GM19395 (cell line): ENCODE results near the gene AMBRA1.

Experiments
- ATAC-seq: cut with Tn5 transposase; IDR thresholded peaks from one replicate; pipeline ENCODE4 v1.9.1; 2021; ENCODE audit warnings: mild to moderate bottlenecking, moderate library complexity; ENCODE audit not compliant: unreplicated experiment

The AMBRA1 gene

DNA sequence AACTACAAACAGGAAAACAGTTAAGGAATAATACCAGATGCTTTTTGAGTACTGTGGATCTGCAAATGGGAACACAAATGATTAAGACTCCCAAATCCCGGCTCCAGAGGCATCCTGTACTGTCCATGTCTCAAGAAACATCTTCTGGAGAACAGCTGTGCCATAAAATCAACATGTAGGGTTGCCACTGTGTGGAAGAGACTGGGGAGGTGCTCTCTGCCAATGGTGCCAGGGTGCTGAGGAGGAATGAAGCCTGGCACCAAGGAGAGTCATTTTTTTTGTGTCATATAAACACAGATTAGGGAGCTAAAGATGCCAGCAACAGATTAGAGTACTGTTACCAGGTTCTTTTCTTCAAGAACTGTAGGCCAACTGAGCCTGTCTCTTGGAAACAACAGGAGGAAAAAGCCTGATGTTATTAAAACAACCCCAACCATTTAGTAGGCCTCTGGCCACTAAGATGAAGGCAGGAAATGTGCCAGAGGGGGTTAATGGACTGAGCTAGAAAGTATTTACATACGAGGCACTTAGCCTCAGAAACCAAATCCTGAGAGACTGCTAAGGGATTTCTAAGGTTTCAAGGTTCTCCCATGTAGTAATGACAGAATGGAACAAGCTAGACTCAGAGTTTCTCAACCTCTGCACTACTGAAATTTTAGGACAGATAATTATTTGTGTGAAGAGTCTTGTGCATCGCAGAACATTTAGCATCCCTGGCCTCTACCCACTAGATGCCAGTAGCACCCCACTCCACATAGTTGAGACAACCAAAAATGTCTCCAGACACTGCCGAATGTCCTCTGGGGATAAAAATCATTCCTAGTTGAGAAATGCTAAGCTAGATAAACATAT, 147.7 kb downstream of the AMBRA1 start:
- no peak for ATAC-seq

GRCh38 chr11:46445192-46445919, 148.5 kb downstream of the AMBRA1 start:
- ATAC-seq = no peak

DNA sequence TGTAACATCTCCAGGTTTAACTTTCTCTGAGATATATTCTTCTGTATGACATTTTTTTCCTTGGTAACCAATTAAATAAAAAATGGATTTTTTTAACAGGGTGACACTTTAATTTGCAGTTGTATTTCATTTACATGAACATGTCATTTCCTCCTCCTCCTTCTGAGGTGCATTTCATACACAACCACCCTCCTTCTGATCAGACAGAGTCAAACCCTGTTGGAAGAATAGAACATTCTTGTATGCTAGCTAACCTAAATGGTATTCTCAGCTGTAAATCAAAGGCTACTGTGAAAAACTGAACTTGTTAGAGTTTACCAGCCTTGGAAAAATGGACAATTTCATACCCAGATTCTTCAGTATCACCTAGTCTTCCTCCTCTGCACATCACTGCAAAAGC, 149.5 kb downstream of the AMBRA1 start:
- ATAC-seq = no peak

- ATAC-seq = no peak
Measured at GRCh38 chr11:46438211-46438610, 155.6 kb downstream of the AMBRA1 start.

DNA sequence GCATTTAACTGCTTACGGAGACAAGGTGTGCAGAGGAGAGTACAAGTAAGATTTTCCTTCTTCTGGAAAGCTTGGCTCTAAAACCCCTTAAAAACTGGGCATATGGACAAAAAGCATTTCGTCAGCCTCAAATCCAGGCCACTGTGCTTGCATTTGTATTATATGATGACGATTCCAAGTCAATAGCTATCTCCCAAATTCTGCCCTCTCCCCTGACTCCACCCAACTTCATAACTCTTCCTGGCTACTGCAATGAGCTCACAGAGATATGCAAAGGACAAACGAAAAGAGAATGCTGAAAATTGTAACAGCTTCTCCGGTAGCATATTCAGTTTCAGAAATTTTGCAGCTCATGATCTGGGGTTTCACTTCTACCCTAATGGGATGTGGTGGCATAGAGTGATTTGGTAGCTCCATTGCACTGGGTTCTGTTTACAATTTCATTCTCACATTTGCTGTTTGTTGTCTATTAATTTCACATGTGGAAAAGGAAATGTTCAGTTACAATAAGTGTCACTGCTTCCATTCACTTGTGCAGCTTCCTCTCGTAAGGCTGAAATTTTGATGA, 156.6 kb downstream of the AMBRA1 start:
- ATAC-seq = no peak

DNA sequence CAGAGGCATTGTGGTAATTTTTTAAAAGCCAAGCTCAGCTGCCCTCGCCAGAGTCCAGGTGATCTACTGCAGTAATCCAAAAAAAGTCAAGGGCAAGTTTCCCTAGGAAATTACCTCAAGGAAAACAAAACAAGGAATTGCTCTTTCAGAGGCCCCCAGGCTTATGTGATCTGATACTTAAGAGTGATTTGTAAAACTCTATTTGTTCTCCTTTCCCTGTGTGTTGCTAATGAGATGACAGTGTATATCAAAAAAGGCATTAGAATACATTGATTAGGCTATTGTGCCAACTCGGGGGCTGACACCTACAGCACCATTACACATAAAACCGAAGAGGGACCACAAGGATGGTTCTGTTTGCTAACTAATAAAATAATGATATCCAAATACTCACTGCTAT, 157.7 kb downstream of the AMBRA1 start:
- no peak for ATAC-seq

GRCh38 chr11:46435679-46436078, 158.1 kb downstream of the AMBRA1 start:
- ATAC-seq = no peak

DNA sequence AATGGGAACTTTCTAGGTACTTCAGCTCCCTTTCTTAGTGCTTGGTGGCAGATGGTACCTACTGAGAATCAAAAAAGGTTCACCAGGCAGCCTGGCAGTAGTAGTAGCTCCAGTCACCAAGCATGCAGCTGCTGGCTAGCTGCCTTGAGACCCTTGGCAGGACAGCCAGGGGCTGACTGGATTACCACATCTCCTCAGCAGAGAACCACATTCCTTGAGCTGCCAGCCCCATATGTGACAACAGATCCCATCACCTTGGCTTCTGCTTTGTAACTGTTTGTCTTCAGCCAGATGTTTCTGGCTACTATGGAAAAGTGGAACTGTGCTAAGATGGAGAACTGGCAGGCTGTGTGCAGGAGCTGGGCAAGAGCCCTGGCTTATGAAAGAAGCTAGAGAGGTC, 162.6 kb downstream of the AMBRA1 start:
- no peak for ATAC-seq

DNA sequence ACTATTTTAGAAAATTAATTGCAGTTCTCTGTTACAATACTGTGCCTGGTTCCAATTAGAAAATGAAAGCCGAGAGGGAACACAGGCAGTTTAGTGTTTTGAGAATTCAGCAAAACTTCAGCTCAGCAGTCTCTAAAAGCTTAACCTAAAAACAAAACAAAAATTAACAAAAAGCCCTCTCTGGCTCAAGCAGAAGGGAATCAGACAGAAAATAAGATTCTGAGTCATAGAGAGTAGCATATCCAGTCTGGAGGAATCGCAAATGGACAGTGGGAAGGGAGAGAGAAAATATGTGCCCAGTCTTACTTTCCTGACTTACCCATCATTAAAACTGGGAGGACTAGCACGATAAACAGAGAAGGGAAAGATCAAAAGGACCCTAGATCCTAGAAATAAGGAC, 164.1 kb downstream of the AMBRA1 start:
- no peak for ATAC-seq

DNA sequence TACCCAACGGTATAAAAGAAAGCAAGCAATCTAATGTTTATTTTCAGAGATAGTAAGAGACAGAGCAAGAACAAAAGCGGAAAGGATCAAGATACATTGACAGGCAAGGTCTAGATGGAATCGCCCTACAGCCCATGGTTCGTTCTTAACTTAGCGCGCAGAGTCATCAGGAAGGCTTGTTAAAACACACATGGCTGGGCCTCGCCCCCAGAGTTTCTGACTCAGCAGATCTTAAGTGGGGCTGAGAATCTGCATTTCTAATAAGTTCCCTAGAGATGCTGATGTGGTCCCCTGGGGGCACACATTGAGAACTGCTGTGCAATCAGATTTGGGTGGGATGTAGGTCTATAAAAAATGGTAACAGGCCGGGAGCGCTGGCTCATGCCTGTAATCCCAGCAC, 166.5 kb downstream of the AMBRA1 start:
- no peak for ATAC-seq

DNA sequence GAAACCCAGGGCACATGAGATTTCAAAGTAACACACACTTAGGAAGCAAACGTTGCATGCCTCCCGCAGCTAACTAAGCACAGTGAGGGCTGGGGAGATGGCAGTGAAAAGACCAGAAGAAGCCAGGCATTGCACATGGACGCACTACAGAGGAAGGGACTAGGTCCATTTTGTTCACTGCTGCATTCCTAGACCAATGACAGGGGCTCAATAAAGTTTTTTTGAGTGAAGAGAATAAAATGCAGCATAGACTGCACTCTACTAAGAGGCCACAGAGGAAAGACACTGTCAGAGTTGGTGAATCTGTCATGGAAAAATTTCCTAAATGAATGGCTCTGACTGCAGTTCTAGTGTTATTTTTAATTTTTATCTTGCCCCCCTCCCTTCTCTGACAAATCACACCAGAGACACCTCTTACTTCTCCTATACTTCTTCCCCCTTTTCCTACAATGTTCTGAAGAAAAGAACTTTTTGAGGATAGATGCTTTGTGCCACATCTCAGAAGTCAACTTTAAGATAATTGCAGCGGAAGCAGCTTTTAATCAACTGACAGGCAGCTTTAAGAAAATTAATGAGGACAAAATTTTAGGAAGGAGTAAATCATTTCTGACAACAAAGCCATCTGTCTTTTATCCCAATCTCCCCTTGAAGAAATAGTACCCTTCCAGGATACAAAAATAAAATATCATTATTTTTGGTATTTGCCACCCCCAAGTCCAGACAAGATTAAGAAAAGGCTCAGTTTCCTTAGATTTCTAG, 167.4 kb downstream of the AMBRA1 start:
- no peak for ATAC-seq

GRCh38 chr11:46422588-46422987, 171.2 kb downstream of the AMBRA1 start:
- no peak for ATAC-seq

DNA sequence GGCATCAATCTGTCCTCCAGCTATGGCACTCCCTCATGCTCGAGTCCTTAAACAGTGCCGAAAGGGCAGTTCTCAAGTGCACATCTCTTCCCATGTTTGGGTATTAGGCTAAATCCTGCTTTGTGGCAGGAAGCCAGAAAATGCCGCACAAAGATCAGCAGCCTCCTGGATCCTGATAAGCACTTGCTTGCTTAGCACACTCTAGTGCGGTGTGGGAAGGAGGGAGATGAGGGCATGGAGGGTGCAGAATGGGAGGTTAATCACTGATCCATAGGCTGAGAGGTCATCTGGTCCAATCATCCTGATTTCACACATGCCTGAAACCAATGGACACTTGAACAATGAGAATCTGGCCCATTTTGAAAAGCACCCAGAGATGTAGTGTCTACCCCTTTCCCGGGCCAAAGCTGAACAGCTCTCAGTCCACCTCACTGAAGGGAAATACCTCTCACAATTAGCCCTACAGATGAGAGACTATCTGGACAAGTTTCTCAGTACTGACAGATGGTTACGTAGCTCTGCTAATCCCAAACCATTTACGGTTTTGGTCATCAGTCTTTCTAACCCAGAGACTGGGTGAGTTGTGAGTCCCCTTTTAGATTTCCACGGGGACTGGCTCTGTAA, 172.5 kb downstream of the AMBRA1 start:
- no peak for ATAC-seq

GRCh38 chr11:46420513-46420912, 173.3 kb downstream of the AMBRA1 start:
- no peak for ATAC-seq

DNA sequence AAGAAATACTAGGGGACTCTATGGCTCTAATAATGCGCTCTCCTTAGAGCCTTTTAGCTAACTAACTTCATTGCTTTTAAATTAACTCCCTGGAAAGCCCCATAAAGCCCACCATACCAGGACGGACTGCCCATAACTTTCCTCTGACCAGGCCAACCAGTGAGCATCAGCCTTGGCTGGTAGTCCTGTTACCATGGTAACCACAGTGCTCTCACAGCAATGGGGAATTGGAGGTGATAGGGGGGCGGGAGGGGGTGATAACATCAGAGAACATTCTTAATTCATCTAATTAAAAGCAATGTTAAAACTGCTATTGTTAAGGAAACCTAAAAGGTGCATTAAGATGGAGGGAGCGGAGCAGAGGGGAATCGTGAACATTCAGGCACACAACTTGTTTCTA, 175.1 kb downstream of the AMBRA1 start:
- no peak for ATAC-seq

DNA sequence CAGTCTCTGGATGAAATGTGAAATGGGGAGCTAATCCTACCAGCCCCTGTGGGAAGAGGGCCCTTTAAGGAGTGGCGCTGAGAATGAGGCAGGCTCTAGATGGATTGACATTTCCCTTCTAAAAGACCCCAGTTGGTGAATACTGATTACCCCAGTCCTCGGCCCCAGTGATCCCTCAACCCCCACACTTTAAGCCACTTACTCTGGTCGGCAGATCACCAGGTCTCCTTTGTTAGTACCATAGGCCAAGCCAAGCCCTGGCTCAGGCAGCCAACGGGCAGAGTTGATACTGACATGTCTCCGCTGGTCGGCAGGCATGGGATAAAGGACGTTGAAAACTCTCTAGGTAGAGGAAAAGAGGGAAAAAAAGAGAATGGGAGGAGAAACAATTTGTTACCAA, 176.1 kb downstream of the AMBRA1 start:
- no peak for ATAC-seq

GRCh38 chr11:46414879-46415278, 178.9 kb downstream of the AMBRA1 start:
- ATAC-seq = no peak

- no peak for ATAC-seq
Measured at GRCh38 chr11:46414466-46414796, 179.4 kb downstream of the AMBRA1 start.

GRCh38 chr11:46413760-46414465, 179.9 kb downstream of the AMBRA1 start:
- ATAC-seq = no peak

GRCh38 chr11:46410021-46410420, 183.8 kb downstream of the AMBRA1 start:
- no peak for ATAC-seq
